IPS-18c (cell line): ENCODE results near the gene GRIA3.

ENCODE experiments used
- H3K4me3 ChIP-seq: 2 replicates; pipeline ENCODE4 v1.7.0; 2013; ENCODE audit warnings: low read depth, mild to moderate bottlenecking, low read length, moderate library complexity; ENCODE audit not compliant: insufficient read depth
- H3K9me3 ChIP-seq: one replicate; pipeline ENCODE4 v1.6.1; 2013; ENCODE audit warnings: mild to moderate bottlenecking, low read length, moderate library complexity; ENCODE audit not compliant: control insufficient read depth, insufficient read depth

Gene GRIA3

DNA sequence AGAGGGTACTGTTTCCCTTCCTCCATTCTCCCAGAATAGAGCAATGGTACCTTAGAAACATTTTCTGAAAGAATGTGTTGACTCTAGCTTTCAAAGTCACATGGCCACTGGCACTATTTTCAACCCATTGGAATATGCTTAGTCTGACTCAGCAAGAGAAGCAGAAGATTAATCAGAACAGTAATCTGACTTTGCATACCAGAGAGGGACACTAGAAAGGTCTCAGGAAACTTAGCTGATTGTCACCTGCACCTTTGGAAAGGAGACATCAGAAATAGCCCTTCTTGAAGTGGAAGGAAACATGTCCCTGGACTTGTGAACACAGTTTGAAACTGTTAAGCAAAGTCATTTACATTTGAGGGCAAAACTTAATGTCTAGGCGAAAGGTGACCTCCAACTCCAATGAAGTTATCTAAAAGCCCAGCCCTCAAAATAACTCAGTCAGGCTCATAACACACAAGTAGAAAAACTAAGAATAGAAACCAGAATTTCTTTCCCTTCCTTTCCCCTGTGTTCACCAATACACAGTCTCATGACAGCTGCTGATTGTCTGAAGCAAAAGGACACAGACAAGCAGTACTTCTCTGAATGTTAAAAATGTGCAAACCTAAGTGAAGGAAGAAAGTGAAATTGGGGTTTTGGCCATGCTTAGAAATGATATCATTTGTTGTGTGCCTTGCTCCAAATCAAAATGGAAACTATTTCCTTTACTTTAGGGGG lies 270.8 kb downstream of the GRIA3 start:
- H3K4me3 ChIP-seq = no peak overlapping the region
- no peaks in the 10 kb centered on the region for H3K9me3 ChIP-seq

DNA sequence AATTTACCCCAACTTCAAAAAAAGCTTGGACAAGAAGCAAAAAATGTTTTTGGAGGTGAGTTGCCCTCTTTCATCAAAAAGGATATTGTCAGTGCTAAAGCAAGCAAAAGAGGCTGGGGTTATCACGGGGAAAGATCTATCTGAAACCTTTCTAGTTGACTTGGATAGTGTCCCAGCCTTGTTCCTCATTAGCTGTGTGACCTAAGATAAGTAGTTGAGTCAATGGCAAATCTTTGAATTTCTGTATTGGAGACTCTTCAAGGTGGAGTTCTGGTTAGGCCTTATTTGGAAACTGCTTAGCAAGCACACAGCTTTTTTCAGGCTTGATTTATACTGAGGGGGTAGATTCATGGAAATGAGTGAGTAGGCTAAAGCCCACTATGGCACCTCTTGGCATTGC lies 271.6 kb downstream of the GRIA3 start:
- no peaks in the 10 kb centered on the region for H3K9me3 ChIP-seq
- no peak overlapping the region for H3K4me3 ChIP-seq

DNA sequence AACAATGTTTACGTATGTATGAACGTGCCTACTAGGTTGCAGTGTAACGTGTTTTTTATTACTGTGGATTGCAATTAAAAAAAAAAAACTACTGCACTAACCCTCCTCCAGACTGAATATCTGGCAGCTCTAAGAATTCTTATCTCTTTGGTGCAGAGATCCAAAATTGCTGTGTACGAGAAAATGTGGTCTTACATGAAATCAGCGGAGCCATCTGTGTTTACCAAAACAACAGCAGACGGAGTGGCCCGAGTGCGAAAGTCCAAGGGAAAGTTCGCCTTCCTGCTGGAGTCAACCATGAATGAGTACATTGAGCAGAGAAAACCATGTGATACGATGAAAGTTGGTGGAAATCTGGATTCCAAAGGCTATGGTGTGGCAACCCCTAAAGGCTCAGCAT lies 280.6 kb downstream of the GRIA3 start:
- H3K4me3 ChIP-seq = no peak overlapping the region
- no peaks in the 10 kb centered on the region for H3K9me3 ChIP-seq

DNA sequence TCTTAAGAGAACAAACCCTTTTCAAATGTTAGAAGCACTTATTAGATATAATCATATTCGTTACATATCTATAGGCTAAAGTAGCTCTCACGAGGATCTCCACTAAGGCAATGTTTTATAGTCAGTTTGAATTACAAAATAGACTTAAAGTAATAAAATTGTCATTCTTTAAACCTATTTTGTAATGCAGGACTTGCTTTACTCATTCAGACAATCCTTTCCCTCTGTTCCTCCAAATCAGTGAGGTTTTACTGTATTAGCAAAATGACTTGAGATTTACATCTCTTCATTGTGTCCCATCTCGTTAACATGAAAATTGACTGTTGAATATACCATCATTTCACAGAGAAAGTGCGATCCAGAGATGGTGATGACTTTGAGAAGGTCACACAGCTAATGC lies 284.4 kb downstream of the GRIA3 start:
- H3K4me3 ChIP-seq = no peak overlapping the region
- H3K9me3 ChIP-seq = no peaks in the 10 kb centered on the region

DNA sequence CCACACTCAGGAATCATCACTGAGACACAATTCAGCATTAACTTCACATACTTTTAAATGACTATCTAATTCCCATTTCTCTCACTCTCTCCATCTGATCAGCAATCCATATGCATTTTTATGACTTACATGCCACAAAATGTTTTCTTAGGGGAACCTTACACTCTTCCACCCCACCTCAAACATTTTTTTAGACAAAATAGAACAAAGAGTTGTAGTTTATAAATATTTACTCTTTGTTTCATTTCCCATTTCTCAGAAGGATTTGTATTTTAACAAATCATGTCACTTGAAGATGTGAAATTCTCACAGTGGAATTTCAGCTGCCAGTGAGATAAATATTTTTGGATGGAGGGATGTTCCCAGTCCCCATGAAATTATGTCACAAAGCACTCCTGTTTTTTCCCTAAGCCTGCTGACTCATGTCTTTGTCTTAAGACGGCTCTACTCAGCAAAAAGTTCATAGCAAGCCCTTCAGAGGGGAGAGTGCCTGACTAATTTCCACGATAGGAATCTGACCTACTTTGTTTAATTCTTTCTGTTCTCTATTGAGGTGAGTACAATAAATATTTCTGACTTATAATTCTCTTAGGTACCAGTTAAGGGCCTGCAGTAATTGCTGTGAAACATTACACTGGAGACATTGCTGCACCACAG lies 291.1 kb downstream of the GRIA3 start:
- Histone ChIP-seq H3K4me3 (no peak overlapping the region), H3K9me3 (no peaks in the 10 kb centered on the region)

DNA sequence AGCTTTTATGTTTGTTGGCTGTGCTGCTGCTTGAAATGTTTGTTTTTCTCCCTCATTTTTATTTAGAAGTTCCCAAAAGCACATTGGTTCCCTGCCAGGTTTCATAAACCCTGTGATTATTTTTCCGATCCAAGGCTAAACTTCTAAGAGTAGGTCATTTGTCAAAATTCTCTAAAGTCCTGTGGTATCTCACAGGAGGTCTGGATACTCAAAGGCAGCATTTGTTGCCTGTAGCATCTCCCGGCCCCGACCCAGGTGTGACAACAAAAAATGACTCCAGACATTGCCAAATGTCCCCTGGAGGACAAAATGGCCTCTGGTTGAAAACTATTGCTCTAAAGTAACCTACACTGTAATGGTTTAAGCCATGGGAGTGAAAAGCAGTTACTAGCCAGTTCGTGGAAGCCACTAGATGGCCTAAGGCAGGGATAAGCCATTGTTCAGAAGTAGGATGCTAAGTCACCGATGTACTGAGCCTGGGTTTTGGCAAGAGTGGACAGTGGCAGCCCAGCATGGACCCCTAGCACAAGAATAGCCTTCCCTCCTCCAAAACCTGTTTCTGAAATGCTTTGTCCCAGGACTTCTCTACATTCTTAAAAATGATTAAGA lies 292.6 kb downstream of the GRIA3 start:
- Histone ChIP-seq H3K4me3 (no peak overlapping the region), H3K9me3 (no peaks in the 10 kb centered on the region)

DNA sequence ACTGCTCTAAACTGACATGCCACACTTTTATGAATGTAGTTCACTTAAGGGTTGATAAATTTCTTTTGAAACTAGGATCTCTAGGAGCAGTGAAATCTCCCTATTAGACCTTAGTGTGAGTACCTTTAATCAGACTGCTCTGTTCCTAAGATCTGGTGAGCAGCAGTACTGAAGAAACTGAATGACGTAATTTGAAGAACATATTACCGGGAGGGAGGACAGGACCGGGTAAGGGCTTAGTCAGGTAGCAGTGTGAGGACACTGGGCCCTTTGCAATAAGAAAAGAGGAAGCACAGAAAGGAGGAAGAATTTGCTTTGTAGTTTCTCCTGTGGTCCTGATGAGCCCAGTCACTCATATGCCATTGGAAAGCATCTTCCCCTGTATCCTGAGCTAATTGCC lies 293.6 kb downstream of the GRIA3 start:
- Histone ChIP-seq H3K9me3 (no peaks in the 10 kb centered on the region), H3K4me3 (no peak overlapping the region)

DNA sequence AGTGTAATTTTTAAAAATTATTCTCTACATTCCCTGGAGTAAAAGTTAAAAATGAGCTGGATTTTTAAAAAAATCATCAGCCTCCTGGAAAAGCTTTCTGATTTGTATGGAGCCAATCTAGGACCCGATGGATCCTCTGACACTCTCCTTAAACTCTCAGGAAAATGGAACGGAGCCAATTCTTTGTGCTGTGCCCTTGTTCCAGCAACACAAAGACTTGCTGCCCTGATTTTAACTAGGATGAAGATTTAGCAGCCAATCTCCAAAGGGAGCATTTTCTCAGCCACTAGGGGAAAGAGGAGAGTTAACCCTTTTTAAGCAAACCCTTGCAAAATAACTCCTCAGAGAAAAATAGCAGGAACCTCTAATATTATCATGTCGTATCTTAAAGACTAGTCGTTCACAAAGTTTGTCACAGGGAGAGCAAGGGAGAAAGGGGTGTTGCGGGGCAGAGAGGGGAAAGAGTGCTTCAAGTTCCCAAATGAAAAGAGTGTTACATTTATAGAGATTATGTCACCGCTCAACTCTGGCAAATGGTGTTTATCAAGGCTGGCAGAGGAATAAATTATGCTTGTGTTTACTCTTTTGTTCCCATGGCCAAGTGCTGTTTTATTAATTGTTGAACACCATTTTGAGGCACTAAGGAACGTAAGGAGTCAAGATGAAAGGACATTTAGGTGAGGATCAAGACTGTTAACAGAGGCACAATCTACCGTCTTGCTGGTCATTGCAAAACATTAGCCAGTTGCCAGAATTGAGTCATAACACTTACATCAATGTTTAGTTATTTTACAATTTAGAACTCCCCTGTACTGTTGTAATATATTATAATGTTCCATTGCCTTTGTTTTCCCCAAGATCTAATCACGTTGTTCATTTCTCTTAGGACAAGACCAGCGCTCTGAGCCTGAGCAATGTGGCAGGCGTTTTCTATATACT lies 298.1 kb downstream of the GRIA3 start:
- Histone ChIP-seq H3K4me3 (no peak overlapping the region), H3K9me3 (no peaks in the 10 kb centered on the region)

DNA sequence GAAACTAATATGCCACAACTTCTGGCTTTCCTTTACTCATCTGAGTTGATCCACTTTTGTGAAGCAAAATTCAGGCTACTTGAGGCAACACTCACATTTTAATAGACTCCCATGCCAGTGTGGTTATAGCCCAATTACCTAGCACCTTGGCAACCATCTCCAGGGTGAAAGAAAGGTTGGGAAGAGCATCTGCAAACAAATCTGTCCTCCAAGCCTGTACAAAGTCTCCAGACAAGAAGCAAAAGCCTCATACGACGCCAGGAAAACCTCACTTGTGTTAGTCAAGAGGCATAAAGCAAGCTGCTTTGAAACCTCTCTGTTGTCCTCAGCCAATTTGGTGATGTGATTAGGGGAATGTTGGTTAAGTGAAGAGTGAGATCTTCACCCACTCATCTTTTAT lies 302.2 kb downstream of the GRIA3 start:
- H3K9me3 ChIP-seq = no peaks in the 10 kb centered on the region

DNA sequence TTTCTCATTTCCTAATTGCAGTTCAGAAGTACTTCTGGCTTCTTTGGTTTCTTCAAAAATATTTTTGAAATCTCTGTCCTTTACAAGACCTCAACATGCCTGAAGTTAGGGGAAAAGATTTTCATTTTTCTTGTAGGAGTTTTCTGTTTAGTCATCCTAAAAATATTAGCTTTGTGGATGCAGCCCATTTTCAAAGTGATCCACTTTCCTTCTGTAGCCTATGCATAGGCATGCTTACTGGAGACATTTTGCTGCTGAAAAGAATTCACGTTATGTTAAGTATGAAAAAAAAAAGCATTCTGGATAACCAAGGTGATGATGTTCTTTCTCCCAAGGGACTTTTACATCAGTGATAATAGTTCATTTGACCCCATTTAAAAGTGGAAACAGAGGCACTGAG lies 303.2 kb downstream of the GRIA3 start:
- Histone ChIP-seq H3K9me3 (no peaks in the 10 kb centered on the region), H3K4me3 (no peak overlapping the region)

More for the DNA sequence above, 302.2 kb downstream of the GRIA3 start:
- no peak overlapping the region for H3K4me3 ChIP-seq

DNA sequence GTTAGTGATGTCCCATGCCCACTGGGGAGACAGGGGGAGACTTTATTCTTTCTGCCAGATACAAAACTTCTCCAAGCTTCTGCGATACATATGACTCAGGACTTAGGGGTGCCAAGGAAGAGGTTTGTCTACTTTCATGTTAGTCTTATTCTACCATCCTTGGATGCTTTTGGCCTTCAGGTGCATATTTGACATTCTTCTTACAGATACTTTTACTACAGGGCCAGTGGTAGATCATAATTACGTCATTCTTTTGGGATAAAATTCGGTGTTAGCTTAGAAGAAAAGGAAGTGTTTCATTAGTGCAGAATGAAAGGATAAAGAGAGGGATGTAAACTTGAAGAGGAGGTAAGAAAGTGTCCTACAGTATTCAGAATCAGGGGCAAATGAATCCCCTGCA lies 303.6 kb downstream of the GRIA3 start:
- Histone ChIP-seq H3K4me3 (no peak overlapping the region), H3K9me3 (no peaks in the 10 kb centered on the region)

DNA sequence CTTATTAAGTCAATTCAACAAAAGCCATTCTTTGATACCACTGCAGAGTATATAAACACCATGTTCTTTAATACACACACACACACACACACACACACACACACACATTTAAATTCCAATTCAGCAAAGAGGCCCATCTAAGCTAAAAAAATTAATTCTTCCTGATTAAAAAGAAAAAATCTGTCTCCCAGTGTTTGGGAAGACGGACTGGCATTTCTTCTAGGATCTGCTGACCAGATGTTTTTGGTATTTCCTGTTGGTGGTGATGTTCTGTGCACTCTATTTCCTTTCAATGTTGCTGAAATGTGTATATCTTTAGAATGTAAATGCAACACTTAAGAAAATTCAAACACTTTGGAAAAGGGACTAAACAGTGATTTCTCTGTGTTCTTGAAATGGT lies 304.9 kb downstream of the GRIA3 start:
- H3K4me3 ChIP-seq = no peak overlapping the region
- H3K9me3 ChIP-seq = no peaks in the 10 kb centered on the region

DNA sequence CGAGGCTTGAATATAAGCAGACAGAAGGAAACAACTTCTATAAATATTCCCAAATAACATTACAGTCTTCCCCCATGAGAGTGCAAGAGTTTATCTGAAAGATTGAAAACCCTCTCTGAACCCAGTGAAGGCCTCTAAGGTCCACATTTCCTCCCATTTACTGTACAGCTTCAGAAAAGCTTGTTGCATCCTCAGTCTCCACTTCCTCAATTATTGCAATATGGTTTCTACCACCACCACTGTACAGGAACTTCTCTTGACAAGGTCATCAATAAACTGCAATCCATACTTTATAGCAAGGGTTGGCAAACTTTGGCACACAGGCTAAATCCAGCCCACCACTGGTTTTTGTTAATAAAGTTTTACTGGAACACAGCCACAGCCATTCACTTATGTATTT lies 309.8 kb downstream of the GRIA3 start:
- H3K9me3 ChIP-seq = no peaks in the 10 kb centered on the region
- H3K4me3 ChIP-seq = no peak overlapping the region

DNA sequence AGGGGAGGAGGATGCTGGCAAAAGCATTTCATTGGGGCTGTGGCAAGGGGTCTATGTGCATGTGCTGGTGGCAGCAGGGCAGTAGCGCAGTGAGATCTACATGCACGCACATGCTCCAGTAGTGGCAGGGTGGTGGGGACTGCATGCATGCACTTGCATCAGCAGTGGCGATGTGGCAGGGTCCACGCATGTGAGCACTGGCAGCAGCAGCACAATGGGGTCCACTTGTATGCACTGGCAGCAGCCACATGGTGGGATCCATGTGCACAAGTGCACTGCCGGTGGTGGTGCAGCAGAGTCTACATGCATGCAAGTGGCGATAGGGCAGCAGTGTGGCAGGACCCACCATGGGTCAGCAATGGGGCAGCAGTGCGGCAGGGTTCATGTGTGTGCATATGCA lies 315.7 kb downstream of the GRIA3 start:
- H3K4me3 ChIP-seq = no peak overlapping the region
- H3K9me3 ChIP-seq = peaks cover 2% of the 10 kb centered on the region

DNA sequence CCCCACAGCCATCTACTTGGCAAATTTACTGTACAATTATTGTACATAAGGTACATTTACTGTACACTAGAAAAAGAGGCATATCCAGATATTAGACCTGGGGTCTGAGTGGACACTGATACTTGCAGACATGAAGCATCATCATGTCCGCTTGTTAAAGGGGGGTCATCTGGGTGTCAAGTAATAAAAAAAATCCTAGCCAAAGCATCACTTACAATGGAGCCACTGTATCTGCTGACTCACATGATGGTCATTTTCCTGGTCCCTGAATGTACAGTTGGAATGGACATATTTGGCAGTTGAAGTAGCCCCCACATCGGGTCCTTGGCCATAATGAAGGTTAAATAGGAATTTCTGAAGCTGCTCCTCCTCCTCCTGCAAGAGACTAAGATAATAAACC lies 320.0 kb downstream of the GRIA3 start:
- Histone ChIP-seq H3K4me3 (no peak overlapping the region), H3K9me3 (peaks cover 2% of the 10 kb centered on the region)

DNA sequence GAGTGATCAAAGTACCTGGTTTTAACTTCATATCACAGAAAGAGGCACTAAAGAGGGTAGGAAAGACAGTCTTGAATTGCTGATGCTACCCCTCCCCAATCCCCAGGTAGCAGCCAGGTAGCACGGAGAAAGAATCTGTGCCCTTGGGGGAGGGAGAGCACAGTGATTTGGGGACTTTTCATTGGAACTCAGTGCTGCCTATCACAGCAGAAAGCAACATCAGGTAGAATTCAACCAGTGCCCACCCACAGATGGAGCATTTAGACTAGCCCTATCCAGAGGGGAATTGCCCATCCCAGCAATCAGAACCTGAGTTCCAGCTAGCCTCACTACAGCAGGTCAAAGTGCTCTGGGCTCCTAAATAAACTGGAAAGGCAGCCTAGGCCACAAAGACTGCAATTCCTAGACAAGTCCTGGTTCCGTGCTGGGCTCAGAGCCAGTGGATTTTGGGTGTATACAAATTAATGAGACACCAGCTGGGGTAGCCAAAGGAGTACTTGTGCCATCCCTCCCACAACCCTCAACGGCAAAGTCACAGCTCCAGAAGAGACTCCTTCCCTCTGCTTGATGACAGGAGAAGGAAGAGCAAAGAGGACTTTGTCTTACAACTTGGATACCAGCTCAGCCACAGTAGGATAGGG lies 320.7 kb downstream of the GRIA3 start:
- H3K4me3 ChIP-seq = no peak overlapping the region
- peaks cover 2% of the 10 kb centered on the region for H3K9me3 ChIP-seq

DNA sequence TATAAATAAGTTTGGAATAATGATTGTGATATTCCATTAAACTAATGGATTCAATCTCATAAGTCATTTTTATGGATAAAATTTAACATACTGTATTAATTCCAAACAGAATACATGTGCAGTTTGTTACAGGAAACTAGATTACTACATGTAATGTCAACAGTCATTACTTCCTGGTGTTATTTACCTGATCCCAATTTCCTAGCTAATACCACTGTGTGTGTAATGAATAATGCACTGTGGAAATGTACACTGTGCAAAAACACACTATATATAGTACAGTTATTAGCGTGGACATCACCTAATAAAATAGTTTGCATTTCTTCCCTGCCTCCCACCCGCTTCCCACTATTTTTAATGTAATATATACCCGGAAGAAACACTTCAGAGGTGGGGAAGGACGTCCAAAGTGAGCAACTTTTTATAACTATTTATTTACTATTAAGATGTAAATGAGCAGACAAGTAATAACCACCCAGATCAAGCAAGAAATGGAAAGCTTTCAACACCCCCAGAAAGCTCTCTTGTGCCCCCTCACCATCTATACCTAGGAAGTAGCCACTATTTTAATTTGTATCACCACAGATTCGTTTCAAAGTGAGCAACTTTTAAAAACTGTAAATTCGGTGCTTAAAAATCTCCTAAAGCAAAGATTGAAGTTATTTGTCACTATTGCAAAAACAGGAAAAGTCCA lies 329.7 kb downstream of the GRIA3 start:
- Histone ChIP-seq H3K9me3 (peaks cover 2% of the 10 kb centered on the region), H3K4me3 (no peak overlapping the region)
